ENCODE data around the gene EFNA4. TPM values are rescaled to one million over a fixed set of nuclear protein-coding genes. Genes with fewer than 3 reads are reported as not detected.

Gene EFNA4
- polyA plus RNA-seq, 1 donor (not counting 4 experiments of a cell fraction or from before 2014, with no cell fraction given), result 7.6 TPM

DNA sequence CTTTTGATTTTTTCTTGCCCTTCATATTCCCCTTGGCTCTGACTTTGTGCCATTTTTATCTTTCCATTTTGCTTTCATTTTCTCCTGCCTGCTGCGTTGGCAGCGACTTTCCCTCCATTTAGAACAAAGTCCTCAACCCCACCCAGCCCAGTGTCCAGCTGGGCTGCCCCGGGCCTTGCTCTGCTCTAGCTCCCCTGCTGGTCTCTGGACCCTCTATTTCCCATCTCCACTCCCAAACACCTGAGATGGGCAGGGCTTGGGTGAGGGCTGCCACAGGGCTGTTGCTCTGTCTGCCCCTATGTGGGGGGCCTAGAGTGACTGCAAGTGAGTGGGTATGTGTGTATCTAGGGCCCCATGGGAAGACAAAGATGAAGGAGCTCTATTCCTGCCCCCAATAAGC lies 19.7 kb upstream of the EFNA4 start:
- no peaks in the 10 kb centered on the region for H3K79me2 ChIP-seq (ENCODE audit: control insufficient read depth, insufficient read depth, low read length)
- TF ChIP-seq EZH2 (IDR thresholded peaks at IDR 0.05; ENCODE audit: low read length) (no peak), CTCF (optimal IDR thresholded peaks at IDR 0.05 in 1 of 3, IDR thresholded peaks at IDR 0.05 in 1 of 3, conservative IDR thresholded peaks at IDR 0.05 in 1 of 3; ENCODE audit: extremely low read depth in 1 of 3, insufficient read depth in 2 of 3, low read length in 3 of 3) (no peak)
- dilution Hi-C loops (cut with MboI; ENCODE audit: extremely low pct_ligation_motif_present, low sequenced_read_pairs), result no loop called here
- no peak overlapping the region for H3K4me3 ChIP-seq (ENCODE audit: control insufficient read depth in 2 of 3, extremely low read depth in 1 of 3, insufficient read depth in 2 of 3, low read depth in 1 of 3, low read length in 3 of 3)
- H3K27me3 ChIP-seq (ENCODE audit: control insufficient read depth, extremely low read depth, insufficient read depth, low read length), result no peaks in the 10 kb centered on the region
- no peak overlapping the region for H3K4me2 ChIP-seq (ENCODE audit: control insufficient read depth, extremely low read depth, insufficient read depth, low read depth, low read length)
- no peaks in the 10 kb centered on the region for H4K20me1 ChIP-seq (ENCODE audit: control insufficient read depth, extremely low read depth, insufficient read depth, low read length)
- H2AFZ ChIP-seq (ENCODE audit: control insufficient read depth, low read length), result no peak overlapping the region
- no peaks in the 10 kb centered on the region for H3K9me3 ChIP-seq (ENCODE audit: control insufficient read depth, low read depth, low read length)
- DNase-seq (ENCODE audit: low read depth, low spot score) (no peak), FAIRE-seq (no peak)
- H3K27ac ChIP-seq (ENCODE audit: control insufficient read depth, insufficient read depth, low read length), result no peak overlapping the region
- H3K36me3 ChIP-seq (ENCODE audit: control insufficient read depth in 2 of 2, extremely low read depth in 1 of 2, insufficient read depth in 2 of 2, low read length in 2 of 2), result no peaks in the 10 kb centered on the region
- H3K9me1 ChIP-seq (ENCODE audit: control insufficient read depth, extremely low read depth, insufficient read depth, low read length), result peaks cover 3% of the 10 kb centered on the region
- no peak overlapping the region for H3K9ac ChIP-seq (ENCODE audit: control insufficient read depth, extremely low read depth, insufficient read depth, low read length)
- peaks cover 21% of the 10 kb centered on the region for H3K4me1 ChIP-seq (ENCODE audit: control insufficient read depth, extremely low read depth, insufficient read depth, low read length)

GRCh38 chr1:155044365-155044764 lies 19.2 kb upstream of the EFNA4 start:
- Histone ChIP-seq H4K20me1 (ENCODE audit: control insufficient read depth, extremely low read depth, insufficient read depth, low read length) (no peaks in the 10 kb centered on the region), H3K9me3 (ENCODE audit: control insufficient read depth, low read depth, low read length) (no peaks in the 10 kb centered on the region), H3K79me2 (ENCODE audit: control insufficient read depth, insufficient read depth, low read length) (no peaks in the 10 kb centered on the region), H3K4me1 (ENCODE audit: control insufficient read depth, extremely low read depth, insufficient read depth, low read length) (peaks cover 15% of the 10 kb centered on the region), H3K36me3 (ENCODE audit: control insufficient read depth in 2 of 2, extremely low read depth in 1 of 2, insufficient read depth in 2 of 2, low read length in 2 of 2) (no peaks in the 10 kb centered on the region), H3K27ac (ENCODE audit: control insufficient read depth, insufficient read depth, low read length) (no peak overlapping the region), H3K27me3 (ENCODE audit: control insufficient read depth, extremely low read depth, insufficient read depth, low read length) (no peaks in the 10 kb centered on the region), H3K4me2 (ENCODE audit: control insufficient read depth, extremely low read depth, insufficient read depth, low read depth, low read length) (no peak overlapping the region), H2AFZ (ENCODE audit: control insufficient read depth, low read length) (no peak overlapping the region), H3K4me3 (ENCODE audit: control insufficient read depth in 2 of 3, extremely low read depth in 1 of 3, insufficient read depth in 2 of 3, low read depth in 1 of 3, low read length in 3 of 3) (no peak overlapping the region), H3K9me1 (ENCODE audit: control insufficient read depth, extremely low read depth, insufficient read depth, low read length) (no peaks in the 10 kb centered on the region), H3K9ac (ENCODE audit: control insufficient read depth, extremely low read depth, insufficient read depth, low read length) (no peak overlapping the region)
- TF ChIP-seq EZH2 (IDR thresholded peaks at IDR 0.05; ENCODE audit: low read length), result no peak
- no peak for TF ChIP-seq CTCF (optimal IDR thresholded peaks at IDR 0.05 in 1 of 3, IDR thresholded peaks at IDR 0.05 in 1 of 3, conservative IDR thresholded peaks at IDR 0.05 in 1 of 3; ENCODE audit: extremely low read depth in 1 of 3, insufficient read depth in 2 of 3, low read length in 3 of 3)
- dilution Hi-C loops (cut with MboI; ENCODE audit: extremely low pct_ligation_motif_present, low sequenced_read_pairs), result no loop called here
- DNase-seq (ENCODE audit: low read depth, low spot score), result no peak
- FAIRE-seq, result no peak

Data from keratinocyte (primary cell).